HG03571 (cell line): Measurements from ENCODE around the gene INSL3.
"Not testable (repeated sequence)": the region's sequence is repeated elsewhere in the genome, so short reads cannot be mapped to it uniquely, and the experiment has no call there.

Experiments
- ATAC-seq: cut with Tn5 transposase; IDR thresholded peaks from one replicate; pipeline ENCODE4 v1.9.1; 2021; ENCODE audit not compliant: unreplicated experiment

Gene INSL3

GRCh38 chr19:17826508-17827056, 5.3 kb upstream of the INSL3 start:
- ATAC-seq: no peak

- ATAC-seq: no peak
These were observed 3.0 kb upstream of the INSL3 start for GRCh38 chr19:17824339-17824738.

- no peak for ATAC-seq
These were observed 3.5 kb downstream of the INSL3 start for GRCh38 chr19:17817668-17818363.

GRCh38 chr19:17812099-17812498, 9.2 kb downstream of the INSL3 start:
- ATAC-seq: no peak

GRCh38 chr19:17811681-17812080, 9.6 kb downstream of the INSL3 start:
- ATAC-seq: no peak

- ATAC-seq: no peak
These were observed 10.2 kb downstream of the INSL3 start for GRCh38 chr19:17811103-17811502.

GRCh38 chr19:17807731-17808316, 13.5 kb downstream of the INSL3 start:
- no peak for ATAC-seq

GRCh38 chr19:17806945-17807344, 14.4 kb downstream of the INSL3 start:
- no peak for ATAC-seq

- no peak for ATAC-seq
These were observed 15.9 kb downstream of the INSL3 start for GRCh38 chr19:17805427-17805826.

GRCh38 chr19:17803264-17803896, 17.9 kb downstream of the INSL3 start:
- ATAC-seq: no peak

GRCh38 chr19:17802137-17802858, 19.0 kb downstream of the INSL3 start:
- ATAC-seq: no peak

- not testable (repeated sequence) for ATAC-seq
These were observed 22.7 kb downstream of the INSL3 start for GRCh38 chr19:17798599-17798998.

- no peak for ATAC-seq
These were observed 23.7 kb downstream of the INSL3 start for GRCh38 chr19:17797424-17798201.

GRCh38 chr19:17796838-17797423, 24.4 kb downstream of the INSL3 start:
- no peak for ATAC-seq

- no peak for ATAC-seq
These were observed 25.1 kb downstream of the INSL3 start for GRCh38 chr19:17796013-17796837.

- no peak for ATAC-seq
These were observed 25.8 kb downstream of the INSL3 start for GRCh38 chr19:17795495-17795856.

GRCh38 chr19:17794731-17795494, 26.4 kb downstream of the INSL3 start, which contains the start of gene B3GNT3:
Gene B3GNT3, plus strand, starts transcription at chr19:17795138. Its CDS starts 12,670 bp downstream, at chr19:17807808.
- no peak for ATAC-seq

GRCh38 chr19:17794412-17794730, 26.9 kb downstream of the INSL3 start:
- ATAC-seq: no peak
